ENCODE data around the gene HYKK. TPM values are rescaled to one million over a fixed set of nuclear protein-coding genes. Genes with fewer than 3 reads are reported as not detected.

The HYKK gene
- total RNA-seq, 3 donors from 2014 or later, result 8.6 to 14.7 (median 10.9) TPM

- H3K27ac ChIP-seq, result no peak overlapping the region
- no peak overlapping the region for H3K4me3 ChIP-seq
- intact Hi-C loops (cut with DNase I; ENCODE audit: low total_unique reads), result no loop called here
- TF ChIP-seq CTCF (IDR thresholded peaks at IDR 0.05) (no peak), POLR2A (IDR thresholded peaks at IDR 0.05) (no peak), POLR2AphosphoS5 (IDR thresholded peaks at IDR 0.05) (no peak)
- no peaks in the 10 kb centered on the region for H3K4me1 ChIP-seq
- H3K27me3 ChIP-seq, result no peaks in the 10 kb centered on the region
- no peak for DNase-seq (ENCODE audit: low spot score in 2 of 2)
- no peaks in the 10 kb centered on the region for H3K9me3 ChIP-seq
- H3K36me3 ChIP-seq, result peaks cover 4% of the 10 kb centered on the region
These were observed 30.1 kb upstream of the HYKK start for GRCh38 chr15:78477295-78477694.

GRCh38 chr15:78479650-78480049 lies 27.7 kb upstream of the HYKK start:
- Histone ChIP-seq H3K36me3 (peaks cover 10% of the 10 kb centered on the region), H3K4me1 (no peaks in the 10 kb centered on the region), H3K9me3 (no peaks in the 10 kb centered on the region), H3K27ac (no peak overlapping the region), H3K4me3 (no peak overlapping the region), H3K27me3 (no peaks in the 10 kb centered on the region)
- intact Hi-C loops (cut with DNase I; ENCODE audit: low total_unique reads), result no loop called here
- DNase-seq (ENCODE audit: low spot score in 2 of 2), result no peak
- TF ChIP-seq POLR2A (IDR thresholded peaks at IDR 0.05) (no peak), POLR2AphosphoS5 (IDR thresholded peaks at IDR 0.05) (no peak), CTCF (IDR thresholded peaks at IDR 0.05) (no peak)

- Histone ChIP-seq H3K4me3 (no peak overlapping the region), H3K27ac (no peak overlapping the region), H3K4me1 (no peaks in the 10 kb centered on the region), H3K9me3 (no peaks in the 10 kb centered on the region), H3K36me3 (peaks cover 5% of the 10 kb centered on the region), H3K27me3 (no peaks in the 10 kb centered on the region)
- no peak for DNase-seq (ENCODE audit: low spot score in 2 of 2)
- no peak for TF ChIP-seq POLR2AphosphoS5 (IDR thresholded peaks at IDR 0.05)
- no peak for TF ChIP-seq CTCF (IDR thresholded peaks at IDR 0.05)
- TF ChIP-seq POLR2A (IDR thresholded peaks at IDR 0.05), result no peak
- intact Hi-C loops (cut with DNase I; ENCODE audit: low total_unique reads), result no loop called here
These were observed 25.5 kb upstream of the HYKK start for GRCh38 chr15:78481917-78482316.

- no peaks in the 10 kb centered on the region for H3K9me3 ChIP-seq
These were observed 14.5 kb upstream of the HYKK start for GRCh38 chr15:78492872-78493271.

GRCh38 chr15:78501857-78502256 lies 5.5 kb upstream of the HYKK start:
- intact Hi-C loops (cut with DNase I; ENCODE audit: low total_unique reads), result no loop called here
- no peak for TF ChIP-seq CTCF (IDR thresholded peaks at IDR 0.05)
- no peak for TF ChIP-seq POLR2A (IDR thresholded peaks at IDR 0.05)
- no peak for TF ChIP-seq POLR2AphosphoS5 (IDR thresholded peaks at IDR 0.05)
- H3K4me1 ChIP-seq, result no peaks in the 10 kb centered on the region
- H3K9me3 ChIP-seq, result no peaks in the 10 kb centered on the region
- no peak for DNase-seq (ENCODE audit: low spot score in 2 of 2)
- H3K4me3 ChIP-seq, result no peak overlapping the region
- H3K27ac ChIP-seq, result no peak overlapping the region
- no peaks in the 10 kb centered on the region for H3K36me3 ChIP-seq
- no peaks in the 10 kb centered on the region for H3K27me3 ChIP-seq

More at GRCh38 chr15:78492872-78493271, 14.5 kb upstream of the HYKK start:
- no peak for TF ChIP-seq POLR2AphosphoS5 (IDR thresholded peaks at IDR 0.05)
- TF ChIP-seq POLR2A (IDR thresholded peaks at IDR 0.05), result no peak
- TF ChIP-seq CTCF (IDR thresholded peaks at IDR 0.05), result no peak
- Histone ChIP-seq H3K4me3 (no peak overlapping the region), H3K27ac (no peak overlapping the region), H3K36me3 (peaks cover 11% of the 10 kb centered on the region), H3K4me1 (no peaks in the 10 kb centered on the region), H3K27me3 (no peaks in the 10 kb centered on the region)
- no peak for DNase-seq (ENCODE audit: low spot score in 2 of 2)
- intact Hi-C loops (cut with DNase I; ENCODE audit: low total_unique reads), result no loop called here

Data from breast epithelium (tissue), 4 donors.